T-helper 22 cell (primary cell): ENCODE data around the gene BTD.

Experiments used
- DNase-seq: peaks from one replicate; pipeline ENCODE4 v3.0.0-alpha.2; 2020; ENCODE audit warnings: low read depth

The BTD gene, protein sequence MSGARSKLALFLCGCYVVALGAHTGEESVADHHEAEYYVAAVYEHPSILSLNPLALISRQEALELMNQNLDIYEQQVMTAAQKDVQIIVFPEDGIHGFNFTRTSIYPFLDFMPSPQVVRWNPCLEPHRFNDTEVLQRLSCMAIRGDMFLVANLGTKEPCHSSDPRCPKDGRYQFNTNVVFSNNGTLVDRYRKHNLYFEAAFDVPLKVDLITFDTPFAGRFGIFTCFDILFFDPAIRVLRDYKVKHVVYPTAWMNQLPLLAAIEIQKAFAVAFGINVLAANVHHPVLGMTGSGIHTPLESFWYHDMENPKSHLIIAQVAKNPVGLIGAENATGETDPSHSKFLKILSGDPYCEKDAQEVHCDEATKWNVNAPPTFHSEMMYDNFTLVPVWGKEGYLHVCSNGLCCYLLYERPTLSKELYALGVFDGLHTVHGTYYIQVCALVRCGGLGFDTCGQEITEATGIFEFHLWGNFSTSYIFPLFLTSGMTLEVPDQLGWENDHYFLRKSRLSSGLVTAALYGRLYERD

DNA sequence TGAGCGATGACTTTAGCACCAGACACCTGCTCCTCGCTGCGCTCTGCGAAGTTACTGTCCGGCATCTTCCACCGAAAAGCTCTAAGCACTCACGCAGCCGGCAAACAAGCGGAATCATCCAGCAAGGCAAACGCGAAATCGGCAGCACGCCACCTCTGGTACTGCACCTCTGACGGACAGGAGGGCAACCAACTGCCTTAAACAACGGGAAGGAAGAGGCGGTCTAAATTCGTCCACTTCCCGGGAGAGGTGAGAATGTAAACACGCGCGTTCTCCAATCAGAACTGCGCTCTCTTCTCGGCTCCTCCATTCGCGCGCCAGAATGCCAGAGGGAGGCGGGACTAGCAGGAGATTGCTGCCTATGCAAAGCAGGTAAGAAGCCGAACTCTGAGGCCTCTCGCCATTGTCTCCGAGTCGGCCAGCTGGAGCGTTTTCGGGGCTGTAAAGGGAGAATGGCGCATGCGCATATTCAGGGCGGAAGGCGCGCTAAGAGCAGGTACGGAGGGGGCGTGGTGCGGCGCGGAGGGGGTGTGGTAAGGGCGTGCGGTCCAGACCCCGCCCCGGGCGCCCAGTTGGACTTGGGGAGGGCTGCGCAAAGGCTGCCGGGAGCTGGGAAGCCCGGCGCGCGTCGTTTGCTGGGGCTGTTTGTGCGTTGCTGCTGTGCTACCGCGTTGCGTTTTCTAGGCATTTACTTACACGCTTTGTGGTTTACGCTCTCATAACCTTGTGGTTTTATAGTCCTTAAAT is at the start of gene BTD, which contains the start of gene HACL1:
BTD (plus strand) TSS at position 347 of the 747 bp plus-strand sequence. CDS start 33,695 bp downstream, outside the sequence.
HACL1 (minus strand) TSS at position 171 of the 747 bp plus-strand sequence; CDS start at position 65, 106 bp downstream.
- DNase-seq, result peak; percentile 98

DNA sequence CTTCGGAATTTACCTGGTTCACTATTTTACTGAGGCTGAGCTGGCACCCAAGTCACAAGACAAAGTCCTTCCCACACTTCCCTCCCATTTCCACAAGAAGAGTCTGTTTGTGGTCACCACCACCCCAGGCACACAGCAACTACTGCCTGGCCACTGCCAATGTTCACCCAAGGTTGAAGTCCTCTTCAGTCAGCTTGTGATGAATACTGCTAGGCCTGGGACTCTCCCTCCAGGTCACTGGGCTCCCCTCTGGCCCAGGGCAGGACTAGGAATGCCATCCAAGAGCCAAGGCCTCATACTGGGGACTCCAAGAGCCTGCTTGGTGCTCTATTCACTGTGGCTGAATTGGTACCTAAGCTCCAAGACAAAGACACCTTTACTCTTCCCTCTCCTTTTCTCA is 49.6 kb upstream of the BTD start:
- DNase-seq, result no peak

DNA sequence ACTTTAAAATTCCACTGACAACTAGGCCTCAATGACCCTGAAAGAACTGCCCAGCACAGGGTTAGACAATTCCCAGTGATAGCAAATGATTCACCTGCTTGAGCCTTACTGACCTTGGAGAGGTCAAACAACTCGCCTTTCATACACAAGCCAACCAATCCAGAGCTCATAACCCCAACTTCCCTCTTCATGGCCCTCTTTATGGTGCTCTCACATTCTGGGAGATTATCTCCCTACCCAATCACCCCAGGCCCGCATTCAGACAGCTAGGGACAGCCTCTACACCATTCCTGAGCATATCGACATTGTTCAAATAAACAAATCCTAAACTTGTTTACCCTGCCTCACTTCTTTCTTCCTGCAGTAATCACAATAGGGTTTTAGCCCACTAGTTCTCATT is 47.8 kb upstream of the BTD start:
- DNase-seq, result no peak

DNA sequence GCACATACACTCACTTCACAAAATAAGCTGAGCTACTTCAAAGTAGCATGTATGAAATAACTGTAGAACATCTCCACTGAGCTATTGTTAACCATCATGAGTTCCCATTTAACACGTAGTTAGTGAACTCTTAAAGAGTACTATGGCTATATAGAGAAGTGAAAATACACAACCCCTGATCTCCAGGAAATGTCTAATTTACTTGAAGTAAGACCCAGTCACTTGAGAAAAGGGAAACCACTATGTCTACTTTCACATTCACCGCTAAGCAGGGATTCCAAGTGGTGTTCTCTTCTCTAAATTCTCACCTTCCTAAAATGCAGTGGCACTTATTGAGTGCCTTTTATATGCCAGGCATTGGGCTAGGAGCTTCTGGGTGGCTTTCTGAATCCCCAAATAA is 45.0 kb upstream of the BTD start:
- DNase-seq, result no peak

DNA sequence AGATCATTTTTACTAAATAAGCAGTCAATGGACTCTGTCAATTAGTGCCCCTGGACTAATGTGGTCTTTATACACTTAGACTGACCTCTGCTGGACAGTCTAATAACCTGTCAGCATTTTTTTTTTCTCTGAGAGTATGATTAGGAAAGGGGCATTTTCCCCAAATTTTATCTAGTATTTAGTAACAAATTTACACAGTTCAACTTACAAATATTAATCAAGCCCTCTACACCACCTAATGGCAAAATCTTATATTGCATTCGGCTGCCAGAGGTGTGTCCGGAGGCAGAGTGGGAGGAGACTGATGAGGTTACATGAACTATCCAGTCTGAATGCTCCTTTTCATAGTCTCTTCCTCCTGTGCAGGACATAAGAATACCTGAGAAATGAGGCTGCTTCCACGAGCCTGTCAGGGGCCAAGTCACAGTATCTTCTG is 44.0 kb upstream of the BTD start:
- peak; percentile 21 for DNase-seq

DNA sequence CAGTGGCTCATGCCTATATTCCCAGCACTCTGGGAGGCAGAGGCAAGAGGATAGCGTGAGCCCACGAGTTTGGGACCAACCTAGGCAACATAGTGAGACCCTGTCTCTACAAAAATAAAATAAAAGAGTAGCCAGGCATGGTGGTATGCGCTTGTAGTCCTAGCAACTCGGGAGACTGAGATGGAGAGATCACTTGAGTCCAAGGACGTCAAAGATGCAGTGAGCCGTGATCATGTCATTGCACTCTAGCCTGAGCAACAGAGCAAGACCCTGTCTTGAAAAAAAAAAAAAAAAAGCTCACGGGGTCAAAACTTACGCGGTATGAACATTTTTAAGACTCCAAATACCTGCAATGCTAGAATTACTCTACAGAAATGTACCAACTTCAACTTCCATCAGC is 43.0 kb upstream of the BTD start:
- DNase-seq, result no peak

DNA sequence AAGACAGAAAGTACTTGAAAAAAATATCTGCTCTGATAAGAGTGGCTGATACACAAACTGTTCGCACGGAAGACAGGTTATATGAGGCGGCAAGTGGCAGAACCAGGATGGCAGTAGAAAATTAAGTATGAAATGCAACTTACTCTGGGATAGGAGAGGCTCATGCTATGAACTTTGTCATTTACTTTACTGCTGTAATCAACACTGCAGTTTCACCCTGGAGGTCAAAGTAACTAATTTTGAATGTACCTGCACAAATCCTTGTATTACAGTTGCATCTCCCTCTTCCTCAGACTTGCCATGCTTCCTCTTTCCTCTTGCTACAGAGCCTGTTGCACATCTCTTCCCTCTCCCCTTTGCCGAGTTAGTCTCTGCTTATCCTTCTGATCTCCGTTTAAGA is 39.0 kb upstream of the BTD start:
- no peak for DNase-seq

DNA sequence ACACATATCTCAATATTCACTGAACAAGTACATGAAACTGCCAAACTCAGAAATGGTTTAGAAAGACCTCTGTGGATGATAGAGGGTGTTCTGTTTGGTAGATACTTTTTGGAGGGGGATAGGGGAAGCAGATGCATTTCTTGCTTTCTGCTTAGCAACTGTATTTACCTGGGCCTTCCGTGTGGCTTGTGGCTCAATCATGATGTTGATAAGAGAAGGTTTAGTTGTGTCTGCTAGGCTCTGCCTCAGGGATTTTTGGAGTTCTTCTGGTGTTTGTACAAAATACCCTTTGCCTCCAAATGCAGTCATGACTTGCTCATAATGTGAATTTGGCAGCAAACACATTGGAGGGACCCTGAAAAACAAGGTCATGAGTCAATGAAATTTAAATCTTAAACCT is 38.4 kb upstream of the BTD start:
- DNase-seq, result no peak

DNA sequence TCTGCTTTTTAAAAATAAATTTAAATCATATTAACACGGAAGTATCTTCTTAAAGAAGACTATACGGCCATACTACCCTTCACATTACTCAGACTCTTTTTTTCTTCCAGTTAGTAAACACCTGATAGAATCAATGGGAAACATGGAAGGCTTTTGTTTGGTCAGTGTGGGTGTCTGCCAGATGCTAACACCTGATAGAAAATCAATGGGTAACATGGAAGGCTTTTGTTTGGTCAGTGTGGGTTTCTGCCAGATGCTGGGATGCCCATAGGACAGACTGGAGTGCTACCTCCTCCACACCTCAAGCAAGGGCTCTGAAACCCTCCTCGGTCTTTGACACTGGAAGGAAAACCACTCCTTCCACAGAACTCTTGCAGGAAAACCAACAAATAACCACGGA is 29.4 kb upstream of the BTD start:
- no peak for DNase-seq

DNA sequence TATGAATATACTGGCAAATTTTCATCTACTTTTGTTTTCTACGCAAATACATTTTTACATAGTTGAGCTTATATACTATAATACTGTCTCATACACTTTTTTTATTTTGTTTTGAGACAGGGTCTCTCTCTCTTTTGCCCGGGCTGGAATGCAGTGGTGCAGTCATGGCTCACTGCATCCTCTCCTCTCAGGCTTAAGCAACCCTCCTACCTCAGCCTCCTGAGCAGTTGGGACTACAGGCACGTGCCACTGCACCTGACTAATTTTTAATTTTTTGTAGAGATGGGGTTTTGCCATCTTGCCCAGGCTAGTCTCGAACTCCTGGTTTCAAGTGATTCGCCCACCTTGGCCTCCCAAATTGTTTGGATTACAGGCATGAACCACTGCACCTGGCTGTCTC is 26.1 kb upstream of the BTD start:
- no peak for DNase-seq

DNA sequence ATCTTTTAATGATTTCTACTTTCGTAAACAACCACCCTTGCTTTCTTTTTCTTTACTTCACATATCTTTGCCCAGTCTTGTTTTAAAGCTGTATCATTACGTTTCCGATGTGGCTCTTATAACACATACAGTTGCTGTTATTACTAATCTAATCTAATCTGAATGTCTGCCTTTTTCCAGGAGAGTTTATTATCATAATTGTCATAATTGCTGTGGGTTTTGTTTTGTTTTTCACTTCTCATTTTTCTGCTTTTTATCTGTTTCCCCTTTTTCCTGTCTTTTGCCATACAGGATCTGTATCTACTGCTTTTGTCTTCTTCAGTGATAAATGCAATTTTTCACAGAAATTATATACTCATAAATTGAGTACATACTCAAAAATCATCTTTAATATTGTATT is 25.1 kb upstream of the BTD start:
- no peak for DNase-seq

DNA sequence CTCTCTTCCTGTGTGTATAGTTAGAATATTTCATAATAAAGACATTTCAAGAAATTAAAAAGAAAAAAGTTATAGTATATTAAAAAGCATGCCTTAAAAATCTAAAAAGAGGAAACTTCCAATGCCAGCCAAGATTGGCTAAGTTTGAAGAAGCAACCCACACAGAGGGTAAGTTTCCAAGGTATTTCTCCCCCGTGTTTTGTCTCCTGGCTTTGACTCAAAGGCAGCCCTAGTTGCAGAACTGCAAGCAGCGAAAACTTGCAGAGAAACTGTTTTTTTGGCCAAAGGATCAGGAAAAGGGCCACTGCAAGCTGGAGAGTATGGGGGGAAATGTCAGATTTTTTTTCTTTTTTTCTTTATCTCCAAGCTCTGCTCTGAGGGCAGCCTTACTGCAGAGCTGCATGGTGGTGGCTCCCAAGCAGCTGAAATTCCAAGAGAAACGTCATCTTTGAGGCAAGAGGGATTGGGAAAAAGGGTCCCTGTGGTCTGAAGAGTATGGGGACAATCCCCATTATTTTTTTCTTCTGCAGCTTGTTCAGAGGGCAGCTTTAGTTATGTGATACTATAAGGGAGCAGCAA is 23.2 kb upstream of the BTD start:
- DNase-seq, result no peak

DNA sequence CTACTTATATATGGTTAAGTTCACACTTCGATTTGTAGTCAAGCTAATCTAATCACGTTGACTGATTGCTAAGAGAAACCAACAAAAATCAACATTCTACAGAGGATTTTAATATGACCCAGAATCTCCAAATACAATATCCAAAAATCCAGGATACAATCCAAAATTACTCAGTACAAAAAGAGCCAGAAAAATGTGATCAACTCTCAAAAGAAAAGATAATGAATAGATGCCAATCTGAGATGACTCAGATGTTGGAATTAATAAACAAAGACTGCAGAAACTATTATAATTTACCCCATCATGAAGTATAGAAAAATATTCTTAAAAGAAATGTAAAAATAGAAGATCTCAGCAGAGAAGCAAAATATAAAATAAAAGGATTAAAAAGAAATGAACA is 22.5 kb upstream of the BTD start:
- no peak for DNase-seq

DNA sequence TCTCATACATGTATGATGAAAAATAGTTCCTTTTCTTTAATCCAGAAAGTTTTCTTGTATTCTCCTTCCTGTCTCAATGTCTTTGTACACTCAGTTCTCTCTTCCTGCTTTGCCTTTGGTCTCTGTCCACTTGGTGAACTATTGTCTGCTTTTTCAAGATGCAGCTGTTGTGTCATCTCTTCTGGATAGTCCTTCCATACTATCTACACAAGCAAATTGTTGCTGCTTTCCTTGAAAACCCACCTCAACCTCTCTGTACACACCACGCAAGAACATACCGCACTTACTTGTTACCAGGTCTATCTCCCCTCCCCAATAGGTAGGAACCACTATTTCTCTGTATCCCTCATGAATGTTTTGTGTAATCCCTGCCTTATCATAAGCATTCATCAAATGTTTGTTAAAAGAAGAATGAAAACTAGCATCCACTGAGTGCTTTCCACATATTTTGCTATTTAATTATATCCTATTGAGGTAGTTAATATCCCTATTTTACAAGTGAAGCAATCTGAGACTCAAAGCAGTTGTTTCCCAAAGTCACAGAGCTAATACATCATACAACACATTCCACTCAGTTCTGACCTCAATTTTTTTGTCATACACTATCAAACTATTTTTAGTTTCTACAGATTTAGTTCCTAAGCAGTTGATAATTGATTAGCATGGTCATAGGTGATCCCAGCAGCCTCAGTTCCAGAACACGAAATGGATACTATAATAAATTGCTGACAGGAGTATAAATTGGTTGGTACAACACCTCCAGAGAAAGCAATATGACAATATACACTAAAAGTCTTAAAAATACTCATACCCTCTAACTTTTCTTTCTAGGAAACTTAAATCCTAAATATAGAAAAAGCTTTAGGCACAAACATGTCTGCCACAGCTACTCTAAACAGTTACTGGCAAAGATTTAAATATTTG is 19.8 kb upstream of the BTD start:
- DNase-seq, result no peak

DNA sequence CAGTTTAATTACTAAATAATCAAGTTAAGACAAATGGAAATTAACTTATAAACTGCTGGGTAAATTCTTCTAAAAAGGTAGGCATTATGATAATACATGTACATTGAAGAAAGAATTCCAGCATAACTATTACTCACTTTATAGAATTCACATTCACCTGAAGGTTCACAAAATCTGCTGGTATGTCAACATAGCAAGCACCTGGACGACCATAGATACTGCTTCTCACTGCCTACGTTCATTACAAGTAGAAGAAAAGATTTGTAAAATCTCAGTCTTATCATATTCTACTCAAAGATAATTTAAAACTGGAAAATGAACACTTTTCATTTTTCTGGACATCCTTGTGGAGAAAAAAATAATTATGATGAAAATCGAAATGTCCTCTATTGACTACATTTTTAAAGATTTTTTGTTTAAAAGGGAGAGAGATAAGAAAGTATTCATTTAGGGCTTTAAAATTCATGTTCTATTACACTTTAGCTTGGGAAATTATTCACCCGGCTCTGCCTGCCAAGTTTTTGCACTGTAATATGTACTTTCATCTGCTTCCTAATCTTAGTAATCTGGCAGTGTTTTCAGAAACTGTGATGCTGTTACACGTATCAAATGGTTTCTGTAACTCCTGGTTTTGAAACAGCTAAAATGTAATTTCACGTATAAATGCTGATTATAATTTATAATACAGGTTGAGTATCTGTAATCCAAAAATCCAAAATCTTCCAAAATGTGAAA is 16.3 kb upstream of the BTD start:
- DNase-seq, result no peak

DNA sequence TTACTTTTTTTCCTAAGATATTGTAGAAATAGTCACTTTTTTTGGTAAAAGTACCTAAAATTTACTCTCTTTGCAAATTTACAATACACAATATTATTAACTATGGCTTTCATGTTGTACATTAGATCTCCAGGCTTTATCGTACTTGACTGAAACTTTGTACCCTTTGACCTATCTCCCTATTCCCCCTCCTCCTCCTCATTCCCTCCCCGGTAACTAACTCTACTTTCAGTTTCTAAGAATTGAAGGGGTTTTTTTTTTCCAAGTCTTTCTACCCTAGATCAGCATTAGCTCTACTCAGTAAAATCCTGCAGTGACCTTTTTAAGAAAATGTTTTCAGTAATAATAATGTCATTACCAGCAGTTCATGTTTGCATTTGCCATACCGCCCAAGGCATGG is 10.3 kb upstream of the BTD start:
- no peak for DNase-seq

DNA sequence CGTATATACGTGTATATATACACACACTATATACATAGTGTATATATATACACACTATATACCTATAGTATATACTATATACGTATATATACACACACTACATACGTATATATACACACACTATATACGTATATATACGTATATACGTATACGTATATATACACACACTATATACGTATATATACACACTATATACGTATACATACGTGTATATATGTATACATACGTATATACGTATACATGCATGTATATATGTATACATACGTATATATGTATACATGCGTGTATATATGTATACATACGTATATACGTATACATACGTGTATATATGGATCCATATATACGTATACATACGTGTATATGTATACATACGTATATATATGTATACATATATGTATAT is 9.6 kb upstream of the BTD start:
- DNase-seq, result no peak

DNA sequence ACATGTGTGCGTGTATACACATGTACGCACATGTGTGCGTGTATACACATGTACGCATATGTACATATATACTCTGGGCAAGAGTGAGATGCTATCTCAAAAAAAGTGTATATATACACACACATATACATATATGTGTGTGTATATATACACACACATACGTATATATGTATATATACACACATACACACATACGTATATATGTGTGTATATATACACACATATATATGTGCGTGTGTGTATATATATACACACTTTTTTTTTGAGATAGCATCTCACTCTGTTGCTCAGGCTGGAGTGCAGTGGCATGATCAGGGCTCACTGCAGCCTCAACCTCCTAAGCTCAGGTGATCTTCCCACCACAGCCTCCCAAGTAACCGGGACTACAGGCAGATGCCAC is 8.6 kb upstream of the BTD start:
- no peak for DNase-seq

DNA sequence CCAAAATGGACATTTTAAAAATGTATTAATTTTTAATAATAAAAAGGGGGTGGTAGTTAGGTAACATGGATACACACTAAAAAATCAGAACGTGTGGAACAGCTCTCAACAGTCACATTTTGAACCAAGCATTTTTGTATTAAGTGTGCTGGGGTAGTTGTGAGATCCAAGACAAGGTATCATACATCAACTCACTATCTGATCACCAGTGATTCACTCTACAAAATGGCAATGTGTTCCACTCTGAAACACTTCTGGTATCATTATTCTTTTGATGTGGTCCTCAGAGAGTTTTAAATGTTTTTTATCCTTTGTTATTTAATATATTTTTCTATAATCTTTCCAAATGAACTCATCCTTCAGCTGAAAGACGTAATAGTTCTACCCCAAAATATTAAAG is 5.6 kb upstream of the BTD start:
- no peak for DNase-seq

DNA sequence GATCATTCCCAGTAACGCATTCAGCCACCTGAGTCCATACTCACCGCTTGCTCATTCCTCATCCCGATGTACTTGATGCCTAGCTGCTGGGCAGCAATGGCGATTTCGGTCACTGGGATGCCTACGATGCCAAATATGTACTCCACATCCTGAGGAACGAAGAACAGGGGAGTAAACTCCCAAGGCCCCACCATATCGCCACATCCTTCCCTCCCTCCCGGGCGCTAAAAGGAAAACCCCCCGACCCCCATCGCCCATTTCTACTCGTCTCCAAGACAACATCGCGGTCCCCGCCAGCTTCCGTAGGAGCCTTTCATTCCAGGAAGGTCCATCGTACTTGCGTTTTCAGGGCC is 523 bp upstream of the BTD start:
- DNase-seq, result no peak

DNA sequence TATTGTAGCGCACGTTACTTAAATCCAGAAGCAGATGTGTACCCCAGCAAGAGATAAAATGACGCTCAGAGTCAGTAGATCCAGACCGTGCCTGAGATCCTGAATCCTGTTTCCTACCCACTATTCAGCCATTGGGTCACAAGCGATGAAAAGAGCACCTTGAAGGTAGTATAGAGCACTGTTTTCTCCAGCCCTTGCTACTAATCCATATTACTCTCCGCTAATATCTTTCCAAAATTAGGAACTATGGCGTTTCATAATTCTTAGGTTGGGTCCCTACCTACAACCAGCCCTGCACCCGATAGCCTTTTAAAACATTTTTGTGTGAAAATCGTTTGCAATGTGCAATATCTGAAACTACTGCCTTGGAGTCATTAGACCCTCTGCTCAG is 596 bp downstream of the BTD start:
- DNase-seq, result no peak
